ENCODE data around the gene CPA4.

The CPA4 gene

GRCh38 chr7:130294314-130294713 is 1.4 kb downstream of the CPA4 start:
- TF ChIP-seq CTCF (IDR thresholded peaks at IDR 0.05): no peak

GRCh38 chr7:130296221-130296951 is 3.4 kb downstream of the CPA4 start:
- TF ChIP-seq CTCF (IDR thresholded peaks at IDR 0.05): no peak

- TF ChIP-seq CTCF (IDR thresholded peaks at IDR 0.05): no peak
These were observed 4.9 kb downstream of the CPA4 start for GRCh38 chr7:130297628-130298543.

GRCh38 chr7:130298544-130299326 is 5.8 kb downstream of the CPA4 start:
- no peak for TF ChIP-seq CTCF (IDR thresholded peaks at IDR 0.05)

GRCh38 chr7:130299866-130300265 is 6.9 kb downstream of the CPA4 start:
- no peak for TF ChIP-seq CTCF (IDR thresholded peaks at IDR 0.05)

GRCh38 chr7:130301501-130302020 is 8.6 kb downstream of the CPA4 start:
- TF ChIP-seq CTCF (IDR thresholded peaks at IDR 0.05): no peak

GRCh38 chr7:130302649-130303048 is 9.7 kb downstream of the CPA4 start:
- TF ChIP-seq CTCF (IDR thresholded peaks at IDR 0.05): no peak

Measured in LNCAP (cell line).